HG03135 (cell line): ENCODE measurements around the gene ZSWIM8.
"Not testable (repeated sequence)": the region's sequence is repeated elsewhere in the genome, so short reads cannot be mapped to it uniquely, and the experiment has no call there.

ENCODE experiments used
- ATAC-seq: cut with Tn5 transposase; IDR thresholded peaks from one replicate; pipeline ENCODE4 v1.9.1; 2021; ENCODE audit warnings: mild to moderate bottlenecking, moderate library complexity; ENCODE audit not compliant: unreplicated experiment

Gene ZSWIM8

DNA sequence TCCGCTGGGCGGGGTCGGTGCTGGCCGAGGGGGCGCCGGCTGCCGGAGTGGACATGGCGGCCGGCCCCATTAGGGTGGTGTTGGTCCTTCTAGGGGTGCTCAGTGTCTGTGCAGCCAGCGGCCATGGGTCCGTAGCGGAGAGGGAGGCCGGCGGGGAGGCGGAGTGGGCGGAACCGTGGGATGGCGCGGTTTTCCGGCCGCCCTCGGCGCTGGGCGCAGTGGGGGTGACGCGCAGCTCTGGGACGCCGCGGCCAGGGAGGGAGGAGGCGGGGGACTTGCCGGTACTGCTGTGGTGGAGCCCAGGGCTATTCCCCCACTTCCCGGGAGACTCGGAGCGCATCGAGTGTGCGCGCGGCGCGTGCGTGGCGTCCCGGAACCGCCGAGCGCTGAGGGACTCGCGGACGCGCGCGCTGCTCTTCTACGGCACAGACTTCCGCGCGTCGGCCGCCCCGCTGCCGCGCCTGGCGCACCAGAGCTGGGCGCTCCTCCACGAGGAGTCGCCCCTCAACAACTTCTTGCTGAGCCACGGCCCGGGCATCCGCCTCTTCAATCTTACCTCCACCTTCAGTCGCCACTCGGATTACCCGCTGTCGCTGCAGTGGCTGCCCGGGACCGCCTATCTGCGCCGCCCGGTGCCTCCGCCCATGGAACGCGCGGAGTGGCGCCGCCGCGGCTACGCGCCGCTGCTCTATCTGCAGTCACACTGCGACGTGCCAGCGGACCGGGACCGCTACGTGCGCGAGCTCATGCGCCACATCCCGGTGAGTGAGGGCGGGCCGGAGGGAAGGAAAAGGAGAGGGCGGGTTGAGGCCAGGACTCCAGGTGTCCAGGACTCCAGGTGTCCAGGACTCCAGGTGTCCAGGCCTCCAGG, 12.9 kb upstream of the ZSWIM8 start:
- peak; percentile 49 for ATAC-seq

DNA sequence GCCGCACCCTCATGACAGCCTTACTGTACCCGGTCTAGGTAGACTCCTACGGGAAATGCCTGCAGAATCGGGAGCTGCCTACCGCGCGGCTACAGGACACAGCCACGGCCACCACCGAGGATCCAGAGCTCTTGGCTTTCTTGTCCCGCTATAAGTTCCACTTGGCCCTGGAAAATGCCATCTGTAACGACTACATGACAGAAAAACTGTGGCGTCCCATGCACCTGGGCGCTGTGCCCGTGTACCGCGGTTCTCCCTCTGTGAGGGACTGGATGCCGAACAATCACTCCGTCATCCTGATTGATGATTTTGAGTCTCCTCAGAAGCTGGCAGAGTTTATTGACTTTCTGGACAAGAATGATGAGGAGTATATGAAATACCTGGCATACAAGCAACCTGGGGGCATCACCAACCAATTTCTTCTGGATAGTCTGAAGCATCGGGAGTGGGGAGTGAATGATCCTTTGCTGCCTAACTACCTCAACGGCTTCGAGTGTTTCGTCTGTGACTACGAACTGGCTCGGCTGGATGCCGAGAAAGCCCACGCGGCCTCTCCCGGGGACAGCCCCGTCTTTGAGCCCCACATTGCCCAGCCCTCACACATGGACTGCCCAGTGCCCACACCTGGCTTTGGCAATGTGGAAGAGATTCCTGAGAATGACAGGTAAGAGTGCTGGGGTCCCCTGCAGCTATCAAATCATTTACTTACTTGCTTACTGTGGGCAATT, 12.1 kb upstream of the ZSWIM8 start:
- ATAC-seq = peak; percentile 3

DNA sequence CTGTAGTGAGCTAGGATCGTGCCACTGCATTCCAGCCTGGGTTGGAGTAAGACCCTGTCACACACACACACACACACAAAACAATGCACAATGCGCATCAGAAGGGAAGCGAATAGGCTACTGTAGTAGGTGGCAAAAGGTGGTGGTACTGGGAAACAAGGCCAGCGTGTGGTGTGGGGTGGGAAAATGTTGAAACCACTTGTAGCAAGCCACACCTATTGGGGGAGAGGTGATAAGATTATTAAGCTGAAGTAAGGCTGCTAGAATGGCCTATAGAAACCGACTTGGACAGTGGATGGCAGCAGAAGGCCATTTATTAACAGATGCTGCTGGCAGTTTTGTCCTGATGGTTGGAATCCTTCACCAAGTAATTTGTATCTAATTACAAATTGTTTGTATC, 10.8 kb upstream of the ZSWIM8 start:
- ATAC-seq = no peak

DNA sequence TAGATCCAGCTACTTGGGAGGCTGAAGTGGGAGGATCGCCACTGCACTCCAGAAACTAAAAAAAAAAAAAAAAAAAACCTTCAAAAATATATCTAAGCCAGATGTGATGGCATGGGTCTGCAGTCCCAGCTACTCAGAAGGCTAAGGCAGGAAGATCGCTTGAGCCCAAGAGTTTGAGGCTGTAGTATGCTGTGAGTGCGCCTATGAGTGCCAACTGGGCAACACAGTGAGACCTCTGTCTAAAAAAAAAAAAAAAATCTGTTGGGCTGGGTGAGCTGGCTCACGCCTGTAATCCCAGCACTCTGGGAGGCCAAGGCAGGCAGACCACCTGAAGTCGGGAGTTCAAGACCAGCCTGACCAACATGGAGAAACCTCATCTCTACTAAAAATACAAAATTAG, 6.4 kb upstream of the ZSWIM8 start:
- no peak for ATAC-seq

DNA sequence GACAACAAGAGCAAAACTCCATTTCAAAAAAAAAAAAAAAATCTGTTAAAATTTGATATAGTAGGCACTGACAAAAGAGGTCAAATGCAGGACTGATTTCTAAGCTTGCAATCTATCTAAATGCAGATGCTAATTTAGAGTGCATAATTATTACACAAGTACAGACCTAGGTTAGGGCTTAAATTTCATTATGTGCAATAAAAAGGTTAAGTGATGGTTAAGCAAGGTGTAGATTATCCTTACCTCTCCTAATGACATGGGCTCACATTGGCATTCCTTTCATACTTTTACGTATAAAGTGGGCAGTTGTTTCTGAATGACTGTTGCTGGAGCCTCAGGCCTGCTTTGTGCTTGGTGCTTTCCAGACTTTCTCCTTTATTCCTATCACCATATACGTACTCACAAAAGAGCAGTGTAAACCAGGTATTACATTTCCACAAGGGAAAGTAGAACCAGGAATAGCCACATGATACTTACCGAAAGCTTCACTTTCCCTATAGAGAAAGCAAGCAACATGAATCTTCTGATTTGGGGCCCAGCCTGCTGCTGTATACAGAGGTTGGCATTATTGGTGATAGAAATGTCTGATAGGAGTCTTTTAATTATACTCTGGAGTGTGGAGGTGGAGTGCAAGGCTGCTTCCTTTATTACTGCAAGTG, 5.7 kb upstream of the ZSWIM8 start:
- no peak for ATAC-seq

DNA sequence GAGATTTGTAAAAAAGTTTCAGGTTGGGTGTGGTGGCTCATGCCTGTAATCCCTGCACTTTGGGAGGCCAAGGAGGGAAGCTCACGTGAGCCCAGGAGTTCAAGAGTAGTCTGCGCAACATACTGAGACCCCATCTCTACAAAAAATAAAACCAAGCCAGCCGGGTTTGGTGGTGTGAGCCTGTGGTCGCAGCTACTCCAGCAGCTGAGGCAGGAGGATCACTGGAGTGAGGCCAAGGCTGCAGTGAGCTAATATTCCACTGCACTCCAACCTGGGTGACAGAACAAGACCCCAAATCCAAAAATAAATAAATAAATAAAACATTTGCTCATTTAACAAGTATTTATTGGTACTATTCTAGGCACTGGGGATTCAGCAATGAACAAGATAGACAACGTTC, 5.1 kb upstream of the ZSWIM8 start:
- no peak for ATAC-seq

DNA sequence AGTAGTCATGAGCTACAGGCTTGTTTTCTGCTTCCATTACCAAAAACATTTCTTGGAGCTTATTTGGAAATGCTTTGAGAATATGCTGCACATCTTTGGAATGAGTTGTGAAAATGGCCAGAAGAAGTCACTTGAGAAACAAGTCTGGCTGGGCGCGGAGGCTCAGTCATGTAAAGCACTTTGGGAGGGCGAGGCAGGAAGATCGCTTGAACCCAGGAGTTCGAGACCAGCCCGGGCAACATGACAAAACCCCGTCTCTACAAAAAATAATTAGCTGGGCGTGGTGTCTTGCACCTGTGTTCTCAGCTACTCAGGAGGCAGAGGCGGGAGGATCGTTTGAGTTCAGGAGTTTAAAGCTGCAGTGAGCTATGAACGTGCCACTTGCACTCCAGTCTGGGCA, 4.4 kb upstream of the ZSWIM8 start:
- ATAC-seq = no peak

DNA sequence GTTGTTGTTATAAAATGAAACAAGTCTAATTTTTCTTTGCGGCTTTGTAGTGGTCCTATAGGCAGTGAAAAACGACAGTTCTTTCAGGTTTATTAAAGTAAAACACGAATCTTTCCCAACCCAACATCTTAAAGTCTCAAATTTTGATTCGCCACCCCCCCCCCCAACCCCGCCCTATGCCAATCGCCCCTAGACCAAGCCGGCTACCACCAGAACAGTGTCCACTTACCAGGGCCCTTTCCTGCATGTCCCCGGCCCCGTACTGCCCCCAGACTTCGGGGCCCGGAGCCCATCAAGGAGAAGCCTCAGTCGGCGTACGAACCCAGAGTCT, 3.9 kb upstream of the ZSWIM8 start:
- ATAC-seq = no peak

DNA sequence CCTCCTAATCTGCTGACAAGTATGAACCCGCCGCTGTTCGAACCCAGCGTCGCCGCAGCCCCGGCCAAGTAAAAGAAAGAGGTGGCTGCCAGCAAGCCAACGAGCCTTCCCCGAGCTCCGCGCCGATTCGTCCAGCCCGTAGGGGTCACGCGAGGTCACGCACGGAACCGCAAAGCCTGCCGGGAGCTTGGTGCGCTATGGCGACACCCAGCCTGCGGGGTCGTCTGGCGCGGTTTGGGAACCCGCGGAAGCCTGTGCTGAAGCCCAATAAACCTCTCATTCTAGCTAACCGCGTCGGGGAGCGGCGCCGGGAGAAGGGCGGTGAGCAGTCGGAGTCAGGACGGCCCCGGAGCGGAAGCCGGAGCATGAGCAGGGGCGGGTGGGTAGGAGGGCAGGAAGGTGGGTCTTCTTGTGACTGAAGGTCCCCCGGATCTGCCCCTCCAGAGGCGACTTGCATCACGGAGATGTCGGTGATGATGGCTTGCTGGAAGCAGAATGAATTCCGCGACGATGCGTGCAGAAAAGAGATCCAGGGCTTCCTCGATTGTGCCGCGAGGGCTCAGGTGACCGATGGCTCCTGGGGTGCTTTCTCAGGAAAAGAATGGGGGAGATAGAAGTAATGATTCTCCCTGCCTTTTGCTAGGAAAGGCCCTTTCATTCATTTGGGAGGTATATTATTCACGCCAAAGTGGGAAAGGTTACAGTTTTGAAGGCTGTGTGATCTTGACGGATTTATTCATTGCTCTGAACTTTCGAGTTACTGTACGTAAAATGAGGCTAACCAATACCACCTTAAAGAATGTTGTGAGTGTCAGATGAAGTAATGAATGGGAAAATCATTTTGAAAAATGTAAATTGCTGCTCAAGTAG, 3.3 kb upstream of the ZSWIM8 start, which contains the start of gene CHCHD1:
Gene CHCHD1 (plus strand): TSS at position 170 of the 870 bp plus-strand sequence. CDS start 28 bp downstream, at position 198.
- ATAC-seq = peak; percentile 58

DNA sequence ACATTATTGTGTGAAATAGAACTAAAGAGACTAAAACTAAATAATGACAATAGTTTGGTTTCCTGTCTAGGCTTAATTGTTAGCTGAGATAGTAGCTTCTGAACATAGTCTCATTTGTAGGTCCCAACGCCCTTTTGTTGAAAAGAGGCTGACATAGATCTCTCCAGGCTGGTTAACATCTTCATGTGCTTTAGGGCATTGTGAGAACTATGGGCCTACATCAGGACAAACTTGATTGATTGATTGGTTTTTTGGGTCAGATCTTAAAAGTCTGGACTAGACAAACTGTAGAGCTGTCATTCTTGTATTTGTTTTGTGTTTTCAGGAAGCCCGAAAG, 2.7 kb upstream of the ZSWIM8 start:
- ATAC-seq = no peak

DNA sequence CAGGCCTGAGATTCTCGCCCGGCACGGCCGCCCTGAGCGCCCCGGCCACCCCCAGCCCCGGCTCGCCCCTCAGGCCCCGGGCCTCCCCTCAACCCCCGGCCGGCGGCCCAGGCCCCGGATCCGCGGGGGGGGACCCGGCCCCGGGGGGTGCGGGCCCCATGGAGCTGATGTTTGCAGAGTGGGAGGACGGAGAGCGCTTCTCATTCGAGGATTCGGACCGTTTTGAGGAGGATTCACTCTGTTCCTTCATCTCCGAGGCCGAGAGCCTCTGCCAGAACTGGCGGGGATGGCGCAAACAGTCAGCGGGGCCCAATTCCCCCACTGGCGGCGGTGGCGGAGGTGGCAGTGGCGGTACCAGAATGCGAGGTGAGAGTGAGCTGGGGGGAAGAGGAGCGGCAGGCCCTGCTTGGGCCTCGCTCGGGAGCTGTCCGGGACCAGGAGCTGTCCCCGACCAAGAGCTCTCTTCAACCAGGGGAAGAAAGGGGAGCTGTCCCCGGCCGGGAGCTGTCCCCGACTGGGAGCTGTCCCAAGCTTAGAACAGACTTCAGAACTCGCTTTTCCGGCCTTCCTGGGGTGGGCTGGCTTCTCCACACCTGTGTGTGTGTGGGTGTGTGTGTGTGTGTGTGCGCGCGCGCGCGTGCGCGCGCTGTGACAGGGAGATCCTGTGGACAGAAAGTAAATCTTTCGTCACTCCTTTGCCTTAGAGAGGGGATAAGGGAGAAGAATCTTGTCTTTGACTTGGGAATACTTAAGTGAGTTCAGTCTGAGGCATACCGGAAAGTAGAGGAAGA, 510 bp downstream of the ZSWIM8 start:
- ATAC-seq = peak; percentile 12

DNA sequence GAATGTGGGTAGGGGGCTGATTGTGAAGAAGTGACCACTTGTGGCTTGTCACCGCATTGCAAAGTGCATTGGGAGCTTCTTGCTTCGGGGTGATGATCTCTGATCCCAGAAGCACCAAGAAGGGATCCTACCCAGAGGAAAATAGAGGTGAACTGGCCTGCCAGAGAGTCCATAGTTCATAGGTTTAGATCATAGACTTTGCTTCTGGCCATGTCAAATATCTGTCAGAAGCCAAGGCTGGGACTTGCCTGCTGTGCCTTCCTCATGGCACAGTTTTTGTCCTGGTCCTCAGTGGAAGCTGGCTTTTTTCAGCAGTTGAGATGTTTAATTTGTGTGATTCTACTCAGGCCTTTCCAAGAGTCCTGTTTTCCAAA, 1.1 kb downstream of the ZSWIM8 start:
- ATAC-seq = no peak

DNA sequence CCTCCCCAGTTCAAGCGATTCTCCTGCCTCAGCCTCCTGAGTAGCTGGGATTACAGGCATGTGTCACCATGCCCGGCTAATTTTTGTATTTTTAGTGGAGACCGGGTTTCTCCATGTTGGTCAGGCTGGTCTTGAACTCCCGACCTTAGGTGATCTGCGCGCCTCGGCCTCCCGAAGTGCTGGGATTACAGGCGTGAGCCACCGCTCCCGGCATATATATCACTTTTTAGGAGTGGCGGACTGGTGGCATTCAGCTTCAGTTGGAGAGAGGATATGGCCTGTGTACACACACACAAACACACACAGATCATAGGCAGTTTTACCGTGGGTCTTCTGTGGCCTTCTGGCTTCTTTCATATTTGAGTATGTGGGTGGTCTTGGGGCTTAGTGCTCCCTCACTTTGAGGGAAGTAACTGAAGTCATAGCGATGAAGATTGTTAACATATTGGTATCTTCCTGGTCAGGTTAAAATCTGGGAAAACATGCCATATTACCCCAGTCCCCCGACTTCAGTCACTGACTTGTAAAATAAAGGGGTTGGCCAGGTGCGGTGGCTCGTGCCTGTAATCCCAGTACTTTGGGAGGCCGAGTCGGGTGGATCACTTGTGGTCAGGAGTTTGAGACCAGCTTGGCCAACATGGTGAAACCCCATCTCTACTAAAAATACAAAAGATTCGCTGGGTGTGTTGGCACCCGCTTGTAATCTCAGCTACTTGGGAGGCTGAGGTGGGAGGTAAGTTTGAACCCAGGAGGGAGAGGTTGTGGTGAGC, 1.8 kb downstream of the ZSWIM8 start:
- not testable (repeated sequence) for ATAC-seq

DNA sequence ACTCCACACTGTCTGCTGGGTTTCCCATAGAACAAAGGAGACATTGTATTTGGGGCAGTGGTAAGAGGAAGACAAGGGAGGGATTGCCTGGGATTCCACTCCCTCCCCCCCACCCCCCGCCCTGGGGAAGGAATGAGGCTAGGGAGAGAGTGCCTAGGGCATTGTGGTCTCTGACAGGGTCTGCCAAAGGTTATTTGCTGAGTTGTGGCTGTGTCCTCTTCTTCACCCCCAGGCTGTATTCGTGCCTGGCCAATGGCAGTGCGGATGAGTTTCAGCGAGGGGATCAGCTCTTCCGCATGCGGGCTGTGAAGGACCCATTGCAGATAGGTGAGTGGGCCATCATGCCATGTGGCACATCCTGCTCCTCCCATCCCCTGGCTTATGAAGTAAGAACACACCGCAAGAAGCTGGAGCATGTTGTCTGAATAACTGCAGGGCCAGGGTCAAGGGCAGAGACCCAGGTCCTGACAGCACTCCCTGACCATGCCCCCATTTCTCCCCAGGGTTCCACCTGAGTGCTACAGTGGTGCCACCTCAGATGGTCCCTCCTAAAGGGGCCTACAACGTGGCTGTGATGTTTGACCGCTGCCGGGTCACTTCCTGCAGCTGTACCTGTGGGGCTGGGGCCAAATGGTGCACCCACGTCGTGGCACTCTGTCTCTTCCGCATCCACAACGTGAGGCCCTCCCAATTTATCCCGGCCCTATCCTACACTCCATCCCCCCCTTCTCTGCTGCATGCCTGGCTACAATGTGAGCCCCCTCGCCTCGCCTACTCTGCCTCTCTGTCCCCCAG, 3.7 kb downstream of the ZSWIM8 start:
- ATAC-seq = no peak

DNA sequence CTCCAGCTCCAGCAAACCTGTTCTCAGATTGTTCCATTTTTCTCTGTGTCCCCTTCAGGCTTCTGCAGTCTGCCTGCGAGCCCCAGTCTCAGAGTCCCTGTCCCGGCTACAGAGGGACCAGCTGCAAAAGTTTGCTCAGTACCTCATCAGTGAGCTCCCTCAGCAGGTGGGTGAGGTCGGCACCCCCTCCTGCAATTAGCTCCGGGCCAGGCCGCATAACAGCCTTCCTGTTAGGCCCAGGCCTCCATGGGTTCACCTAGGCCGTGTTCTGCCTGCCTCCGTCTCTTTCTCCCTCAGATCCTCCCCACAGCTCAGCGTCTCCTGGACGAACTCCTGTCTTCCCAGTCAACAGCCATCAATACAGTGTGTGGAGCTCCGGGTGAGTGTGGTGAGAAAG, 4.3 kb downstream of the ZSWIM8 start:
- no peak for ATAC-seq

DNA sequence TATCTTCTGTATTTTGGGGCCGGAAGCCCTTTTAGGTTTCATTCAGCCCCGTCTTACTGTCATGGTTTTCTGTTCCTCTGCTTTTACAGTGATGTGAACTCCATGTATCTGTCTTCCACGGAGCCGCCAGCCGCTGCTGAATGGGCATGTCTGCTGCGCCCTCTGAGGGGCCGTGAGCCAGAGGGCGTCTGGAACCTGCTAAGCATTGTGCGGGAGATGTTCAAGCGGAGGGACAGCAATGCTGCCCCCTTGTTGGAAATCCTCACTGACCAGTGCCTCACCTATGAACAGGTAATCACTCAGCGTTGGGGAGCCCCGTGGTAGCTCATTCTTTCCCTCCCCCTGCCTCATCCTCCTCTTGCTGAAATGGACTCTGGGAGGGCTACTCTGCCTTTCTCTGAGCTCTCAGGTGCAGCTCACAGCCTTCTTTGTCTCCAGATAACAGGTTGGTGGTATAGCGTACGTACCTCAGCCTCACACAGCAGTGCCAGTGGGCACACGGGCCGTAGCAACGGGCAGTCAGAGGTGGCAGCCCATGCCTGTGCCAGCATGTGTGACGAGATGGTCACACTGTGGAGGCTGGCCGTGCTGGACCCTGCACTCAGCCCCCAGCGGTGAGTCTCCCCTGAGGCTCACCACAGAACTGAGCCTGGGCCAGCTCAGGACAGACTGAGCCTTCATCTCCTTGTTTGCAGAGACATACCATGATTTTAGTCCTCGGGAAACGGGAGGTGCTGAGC, 5.7 kb downstream of the ZSWIM8 start:
- no peak for ATAC-seq

DNA sequence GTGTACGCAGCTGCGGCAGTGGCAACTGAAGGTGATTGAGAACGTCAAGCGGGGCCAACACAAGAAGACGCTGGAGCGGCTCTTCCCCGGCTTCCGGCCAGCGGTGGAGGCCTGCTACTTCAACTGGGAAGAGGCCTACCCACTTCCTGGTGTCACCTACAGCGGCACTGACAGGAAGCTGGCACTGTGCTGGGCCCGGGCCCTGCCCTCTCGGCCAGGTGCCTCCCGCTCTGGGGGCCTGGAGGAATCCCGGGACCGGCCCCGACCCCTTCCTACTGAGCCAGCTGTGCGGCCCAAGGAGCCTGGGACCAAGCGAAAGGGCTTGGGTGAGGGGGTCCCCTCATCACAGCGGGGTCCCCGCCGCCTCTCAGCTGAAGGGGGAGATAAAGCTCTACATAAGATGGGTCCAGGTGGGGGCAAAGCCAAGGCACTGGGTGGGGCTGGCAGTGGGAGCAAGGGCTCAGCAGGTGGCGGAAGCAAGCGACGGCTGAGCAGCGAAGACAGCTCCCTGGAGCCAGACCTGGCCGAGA, 6.5 kb downstream of the ZSWIM8 start:
- no peak for ATAC-seq

DNA sequence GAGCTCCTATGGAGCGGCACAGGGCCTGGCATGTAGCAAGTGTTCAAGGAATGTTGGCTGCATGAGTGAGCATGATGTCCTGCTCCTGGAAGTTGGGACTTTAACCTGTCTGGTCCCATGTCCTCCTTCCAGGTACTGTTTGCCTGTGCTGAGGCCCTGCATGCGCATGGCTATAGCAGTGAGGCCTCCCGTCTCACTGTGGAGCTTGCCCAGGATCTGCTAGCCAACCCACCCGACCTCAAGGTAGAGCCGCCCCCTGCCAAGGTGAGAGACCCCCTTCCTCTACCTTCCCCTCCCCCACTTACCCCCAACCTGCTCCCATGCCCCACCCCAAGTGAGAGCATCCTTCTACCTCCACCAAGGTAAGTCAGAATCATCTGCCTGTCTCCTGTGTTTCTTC, 8.1 kb downstream of the ZSWIM8 start:
- no peak for ATAC-seq
